Activated CD8-positive, alpha-beta memory T cell treated with anti-CD3 and anti-CD28 coated beads for 24 hours (primary cell): ENCODE measurements around the gene RFX7.
"Not testable (repeated sequence)": the region's sequence is repeated elsewhere in the genome, so short reads cannot be mapped to it uniquely, and the experiment has no call there.

Experiments
- DNase-seq: peaks from one replicate; pipeline ENCODE4 v3.0.0-alpha.2; 2020

The RFX7 gene

DNA sequence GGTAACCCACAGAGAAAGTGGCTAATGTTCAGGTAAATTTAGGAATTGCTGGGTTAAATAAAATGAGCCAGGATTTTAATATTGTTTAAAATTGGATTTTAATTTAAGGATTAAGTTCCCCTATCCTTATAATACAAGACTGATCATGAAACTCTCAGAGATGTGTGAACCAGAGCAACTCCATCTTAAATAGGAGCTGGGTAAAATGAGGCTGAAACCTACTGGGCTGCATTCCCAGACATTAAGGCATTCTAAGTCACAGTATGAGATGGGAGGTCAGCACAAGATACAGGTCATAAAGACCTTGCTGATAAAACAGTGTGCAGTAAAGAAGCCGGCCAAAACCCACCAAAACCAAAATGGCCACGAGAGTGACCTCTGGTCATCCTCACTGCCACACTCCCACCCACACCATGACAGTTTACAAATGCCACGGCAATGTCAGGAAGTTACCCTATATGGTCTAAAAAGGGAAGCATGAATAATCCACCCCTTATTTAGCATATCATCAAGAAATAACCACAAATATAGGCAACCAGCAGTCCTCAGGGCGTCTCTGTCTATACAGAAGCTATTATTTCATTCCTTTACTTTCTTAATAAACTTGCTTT is 40.3 kb downstream of the RFX7 start:
- not testable (repeated sequence) for DNase-seq

DNA sequence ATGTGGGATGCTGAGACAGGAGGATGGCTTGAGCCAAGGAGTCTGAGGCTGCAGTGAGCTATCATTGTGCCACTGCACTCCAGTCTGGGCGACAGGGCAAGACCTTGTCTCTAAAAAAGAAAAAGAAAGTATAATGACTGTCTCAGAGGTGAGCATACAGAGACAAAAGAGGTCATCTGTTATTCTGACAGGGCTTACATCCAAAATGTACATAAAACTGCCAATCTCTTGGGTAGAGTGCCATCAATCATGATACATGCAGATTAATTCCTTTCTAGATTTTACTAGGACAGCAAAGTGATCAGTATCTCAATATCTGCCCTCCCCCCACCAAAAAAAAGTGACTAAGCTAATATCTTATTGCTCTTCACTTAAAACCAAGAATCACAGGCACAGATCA is 41.0 kb downstream of the RFX7 start:
- no peak for DNase-seq

DNA sequence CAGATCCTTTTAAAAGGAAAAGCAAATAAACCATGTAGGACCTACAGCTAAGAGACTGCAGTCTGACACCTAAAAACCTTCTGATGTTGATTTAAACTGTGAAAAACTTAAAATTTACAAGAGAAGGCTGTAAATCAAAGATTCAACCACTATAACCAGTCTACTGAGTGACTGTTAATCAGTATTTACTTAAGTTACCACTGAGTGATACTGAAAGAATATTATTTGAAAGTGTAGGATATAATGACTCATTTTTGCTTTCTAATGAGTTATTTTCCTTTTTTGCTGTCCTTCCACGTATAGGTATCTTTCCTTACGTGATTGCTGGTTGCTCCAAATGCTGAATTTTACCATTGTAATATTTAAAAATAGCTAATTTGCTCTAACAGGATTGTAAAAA is 44.6 kb downstream of the RFX7 start:
- no peak for DNase-seq

DNA sequence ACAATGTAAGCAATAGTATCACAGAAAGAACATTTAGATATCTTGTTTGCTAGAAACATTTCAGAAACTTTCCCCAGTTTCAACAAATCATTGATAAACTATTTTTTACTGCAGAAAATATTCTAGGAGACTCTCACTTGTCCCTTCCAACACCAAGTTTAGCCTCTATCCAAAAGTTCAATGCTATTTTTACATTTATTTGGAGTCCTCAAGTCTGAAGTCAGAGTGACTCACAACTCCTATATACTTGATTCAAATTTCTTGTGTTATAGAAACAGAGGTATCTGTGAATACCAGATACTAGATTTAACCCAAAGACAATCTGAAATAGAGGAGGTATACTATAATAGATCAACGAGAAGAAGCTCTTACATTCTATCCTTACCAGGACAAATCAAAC is 49.6 kb downstream of the RFX7 start:
- DNase-seq, result no peak

DNA sequence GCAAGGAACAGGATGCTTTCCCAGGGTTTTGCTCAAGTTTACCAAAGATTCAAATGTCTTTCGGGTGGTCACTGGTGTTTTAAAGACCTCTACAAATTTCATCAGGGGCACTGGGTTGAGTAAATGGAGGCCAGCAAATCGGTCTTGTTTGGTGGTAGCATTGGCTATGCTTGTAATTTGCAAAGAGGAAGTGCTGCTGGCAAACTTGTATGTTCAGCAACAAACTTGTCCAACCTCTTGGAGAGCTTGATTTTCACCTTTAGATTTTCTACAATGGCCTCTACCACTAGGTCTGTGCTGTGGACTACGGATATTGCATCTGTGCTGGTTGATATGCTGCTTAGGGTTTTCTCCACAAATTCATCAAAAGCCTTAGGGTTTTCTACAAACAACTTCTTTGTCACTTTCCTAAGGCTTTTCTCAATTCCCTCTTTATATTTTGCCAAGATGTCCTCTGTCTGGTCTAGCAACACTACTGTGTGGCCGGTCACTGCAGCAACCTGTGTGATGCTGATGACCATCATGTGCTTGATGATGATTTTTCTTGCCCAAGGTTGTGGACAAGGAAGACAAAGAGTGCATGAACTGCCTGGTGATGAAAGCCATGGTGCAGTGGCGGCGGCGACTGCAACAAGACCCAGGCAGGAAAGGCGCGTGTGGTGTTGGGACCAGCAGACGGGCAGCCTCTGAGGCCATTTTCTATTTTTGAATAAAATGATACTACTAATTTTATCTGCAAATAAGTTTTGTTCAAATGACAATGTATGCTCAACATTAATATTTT is 50.8 kb downstream of the RFX7 start:
- no peak for DNase-seq

DNA sequence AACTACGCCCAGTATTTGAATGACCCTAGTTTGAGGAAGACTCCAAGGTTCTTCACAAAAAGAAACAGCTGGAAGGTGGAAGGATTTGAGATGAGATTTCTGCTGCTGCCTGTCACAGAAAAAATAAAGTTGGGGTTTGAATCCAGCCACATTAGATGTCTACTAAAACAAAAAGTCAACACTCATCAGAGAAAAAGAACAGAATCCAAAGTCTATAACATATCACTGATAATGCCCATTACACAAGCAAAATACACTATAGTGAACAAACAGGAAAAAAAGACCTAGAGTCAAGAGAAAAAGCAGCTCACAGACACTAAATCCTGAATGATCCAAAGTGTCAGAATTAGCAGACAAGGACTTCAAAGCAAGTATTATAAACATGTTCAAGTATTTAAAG is 56.0 kb downstream of the RFX7 start:
- DNase-seq, result no peak

DNA sequence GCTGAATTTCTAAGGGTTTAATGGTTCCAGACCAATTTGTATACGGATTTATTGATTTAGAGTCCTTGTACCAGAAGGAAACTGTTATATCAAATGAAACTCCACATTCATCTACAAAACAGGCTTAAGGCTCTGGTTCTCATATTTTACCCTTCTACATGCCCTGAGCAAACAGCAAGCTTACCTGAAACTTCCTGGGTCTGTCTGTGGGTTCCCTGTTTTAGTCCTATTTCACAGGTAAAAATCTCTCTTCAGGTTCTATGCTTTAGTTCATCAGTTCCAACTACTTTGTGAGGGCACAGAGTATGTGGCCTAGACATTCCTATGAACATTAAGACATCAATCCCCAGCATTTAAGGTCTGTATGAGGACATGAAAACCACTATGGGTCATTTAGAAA is 57.7 kb downstream of the RFX7 start:
- DNase-seq, result no peak

DNA sequence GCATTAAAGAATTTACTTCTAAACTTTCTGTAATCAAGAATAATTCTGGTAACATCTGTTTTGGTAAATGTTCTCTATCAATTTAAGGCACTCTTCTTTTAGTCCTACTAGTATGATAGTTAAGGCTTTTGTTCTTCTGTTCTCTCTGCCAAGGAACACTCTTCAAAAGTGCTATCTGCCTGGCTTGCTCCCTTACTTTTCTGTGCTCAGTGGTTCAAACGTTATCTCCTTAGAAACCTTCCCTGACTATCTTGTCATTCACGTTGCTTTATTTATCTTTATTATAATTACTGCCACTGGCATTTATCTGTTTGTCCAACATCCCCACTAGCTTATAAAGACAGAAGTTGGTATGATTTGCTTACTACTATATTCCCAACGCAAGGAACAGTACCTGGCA is 59.2 kb downstream of the RFX7 start:
- DNase-seq, result no peak

DNA sequence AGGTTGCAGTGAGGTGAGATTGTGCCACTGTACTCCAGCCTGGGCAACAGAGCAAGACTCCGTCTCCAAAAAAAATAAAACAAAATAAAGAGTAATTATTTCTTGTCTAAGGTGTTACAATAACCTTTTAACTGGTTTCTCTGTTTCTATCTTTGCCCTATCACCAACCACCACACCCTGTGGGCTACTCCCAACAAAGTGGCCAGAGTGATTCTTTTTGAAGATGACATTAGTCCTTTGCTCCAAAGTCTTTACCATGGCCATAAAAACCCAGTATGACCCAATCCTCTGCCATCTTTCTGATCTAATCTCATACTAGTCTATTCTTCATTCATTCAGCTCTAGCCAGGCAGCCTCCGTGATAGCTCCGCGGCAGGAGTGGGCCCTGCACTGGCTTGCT is 62.8 kb downstream of the RFX7 start:
- no peak for DNase-seq

DNA sequence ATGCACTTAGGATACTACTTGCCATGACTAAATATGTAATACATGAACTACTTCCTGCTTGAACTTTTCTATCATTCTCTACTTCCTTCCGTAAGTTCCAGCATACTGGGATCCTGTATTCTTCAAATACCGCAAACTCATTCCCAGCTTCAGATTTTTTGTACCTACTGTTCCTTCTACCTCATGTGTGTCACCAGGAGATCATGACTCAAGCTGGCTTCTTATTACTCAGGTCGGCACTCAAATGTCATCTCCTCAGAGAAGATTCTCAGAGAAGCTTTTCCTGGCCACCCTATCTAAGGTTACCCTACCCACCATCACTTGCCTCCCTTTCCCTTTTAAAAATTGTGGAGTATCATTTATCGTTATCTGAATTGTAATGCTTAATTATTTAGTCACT is 66.7 kb downstream of the RFX7 start:
- no peak for DNase-seq

DNA sequence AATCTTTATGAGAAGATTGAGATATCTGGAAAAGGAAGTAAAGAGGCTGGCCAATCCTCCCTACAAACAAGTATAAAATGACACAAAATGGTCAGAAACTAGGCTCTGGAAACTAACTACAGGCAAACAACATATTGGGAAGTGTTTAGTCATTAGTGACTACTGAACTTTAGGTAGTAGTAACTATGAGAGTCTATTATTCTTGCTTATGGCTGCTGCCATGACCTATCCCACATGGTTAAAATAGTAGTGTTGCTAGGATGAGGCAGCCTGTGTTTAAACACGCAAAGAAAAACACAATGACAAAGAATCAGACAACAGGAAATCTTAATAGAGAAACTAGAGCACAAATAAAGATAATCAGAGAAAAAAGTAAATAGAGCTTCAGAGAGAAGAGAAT is 67.9 kb downstream of the RFX7 start:
- no peak for DNase-seq

DNA sequence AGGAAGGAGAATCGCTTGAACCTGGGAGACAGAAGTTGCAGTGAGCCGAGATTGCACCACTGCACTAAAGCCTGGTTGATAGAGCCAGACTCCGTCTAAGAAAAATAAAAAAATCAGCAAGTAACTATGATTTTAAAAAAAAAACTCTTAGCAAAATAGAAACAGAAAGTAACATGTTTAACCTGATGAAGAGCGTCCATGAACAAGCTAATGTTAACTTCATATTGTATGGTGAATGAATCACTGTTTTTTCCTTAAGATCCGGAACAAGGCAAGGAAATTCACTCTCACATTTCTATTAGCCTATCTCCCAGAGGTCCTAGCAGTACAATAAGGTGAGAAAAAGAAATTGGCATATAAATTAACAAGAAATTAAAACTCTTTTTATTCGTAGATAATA is 69.0 kb downstream of the RFX7 start:
- no peak for DNase-seq

DNA sequence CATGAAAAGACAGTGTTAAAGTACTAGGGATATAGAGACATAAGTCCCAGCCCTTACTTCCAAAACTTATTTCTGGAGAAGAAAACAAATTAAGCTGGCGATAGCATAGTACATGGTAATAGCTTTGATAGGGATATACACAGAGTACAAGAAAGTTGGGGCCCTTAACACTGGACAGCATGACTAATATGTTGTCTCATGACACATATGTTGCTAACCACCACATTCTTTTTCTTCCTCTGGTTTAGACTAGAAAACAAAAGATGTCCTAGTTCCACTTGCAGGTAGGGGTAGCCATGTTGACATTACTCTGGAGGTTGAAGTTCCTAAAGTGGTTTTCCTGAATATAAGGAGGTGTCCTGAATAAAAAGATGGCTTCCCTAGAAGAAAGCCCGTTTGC is 75.3 kb downstream of the RFX7 start:
- DNase-seq, result no peak

DNA sequence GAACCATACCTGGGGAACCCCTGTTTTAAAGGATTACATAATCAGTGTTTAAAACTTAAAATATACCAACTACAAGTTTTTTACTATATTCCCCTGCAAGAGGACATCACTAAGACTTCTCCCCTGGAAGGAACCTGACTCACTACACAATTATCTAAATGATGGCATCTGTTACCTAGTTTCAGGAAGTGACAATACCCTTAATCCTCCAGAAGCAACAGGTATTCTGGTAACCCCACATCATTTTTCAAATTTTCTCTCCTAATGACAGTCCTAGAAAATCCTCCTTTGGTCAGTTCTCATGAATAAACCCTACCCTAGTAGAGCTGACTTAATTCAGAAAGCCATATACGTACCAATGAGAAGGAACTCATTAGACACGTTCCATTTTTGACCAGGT is 78.4 kb downstream of the RFX7 start:
- DNase-seq, result no peak

DNA sequence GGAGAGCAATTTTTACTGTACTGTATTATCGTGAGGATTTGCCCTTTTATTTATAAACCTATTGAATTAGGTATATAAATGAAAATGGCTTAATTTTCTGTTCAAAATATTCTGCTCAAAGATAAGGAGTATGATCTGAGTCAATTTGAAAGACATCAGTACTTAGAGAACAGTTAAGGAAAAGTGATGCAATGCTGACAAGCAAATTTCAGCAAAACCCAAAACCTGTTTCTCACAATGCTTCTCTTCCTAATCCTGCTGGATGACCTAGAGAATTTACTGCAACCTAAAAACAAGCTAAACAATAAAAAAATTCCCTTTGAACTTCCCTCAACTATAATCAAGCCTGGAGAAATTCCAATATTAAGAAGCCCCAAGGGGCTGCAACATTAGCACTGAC is 82.7 kb downstream of the RFX7 start:
- DNase-seq, result no peak

DNA sequence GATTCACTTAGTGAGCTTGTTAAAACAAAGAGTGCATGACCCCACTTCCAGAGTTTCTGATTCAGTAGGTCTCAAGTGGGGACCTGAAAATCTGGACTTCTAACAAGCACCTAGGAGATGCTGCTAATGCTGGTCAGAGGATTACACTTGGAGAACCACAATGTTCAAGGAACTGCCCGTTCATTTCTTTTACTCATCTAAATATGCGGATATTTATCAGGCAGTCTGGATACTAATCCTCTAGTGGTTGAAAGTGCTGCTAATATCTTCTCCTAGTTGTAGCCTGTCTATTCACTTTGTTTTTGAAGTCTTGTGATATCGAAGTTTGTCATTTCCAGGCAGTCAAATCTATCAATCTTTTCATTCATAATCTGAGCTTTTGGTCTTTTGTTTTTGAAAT is 86.8 kb downstream of the RFX7 start:
- no peak for DNase-seq

DNA sequence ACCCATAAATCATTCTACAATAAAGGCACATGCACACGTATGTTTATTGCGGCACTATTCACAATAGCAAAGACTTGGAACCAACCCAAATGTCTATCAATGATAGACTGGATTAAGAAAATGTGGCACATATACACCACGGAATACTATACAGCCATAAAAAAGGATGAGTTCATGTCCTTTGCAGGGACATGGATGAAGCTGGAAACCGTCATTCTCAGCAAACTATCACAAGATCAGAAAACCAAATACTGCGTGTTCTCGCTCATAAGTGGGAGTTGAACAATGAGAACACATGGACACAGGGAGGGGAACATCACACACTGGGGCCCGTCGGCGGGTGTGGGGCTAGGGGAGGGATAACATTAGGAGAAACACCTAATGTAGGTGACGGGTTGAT is 88.4 kb downstream of the RFX7 start:
- DNase-seq, result not testable (repeated sequence)

DNA sequence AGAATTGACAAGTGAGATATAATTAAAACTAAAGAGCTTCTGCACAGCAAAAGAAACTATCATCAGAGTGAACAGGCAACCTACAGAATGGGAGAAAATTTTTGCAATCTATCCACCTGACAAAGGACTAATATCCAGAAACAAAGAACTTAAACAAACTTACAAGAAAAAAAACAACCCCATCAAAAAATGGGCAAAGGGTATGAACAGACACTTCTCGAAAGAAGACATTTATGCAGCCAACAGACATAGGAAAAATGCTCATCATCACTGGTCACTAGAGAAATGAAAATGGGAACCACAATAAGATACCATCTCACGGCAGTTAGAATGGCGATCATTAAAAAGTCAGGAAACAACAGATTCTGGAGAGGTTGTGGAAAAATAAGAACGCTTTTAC is 88.9 kb downstream of the RFX7 start:
- DNase-seq, result not testable (repeated sequence)

DNA sequence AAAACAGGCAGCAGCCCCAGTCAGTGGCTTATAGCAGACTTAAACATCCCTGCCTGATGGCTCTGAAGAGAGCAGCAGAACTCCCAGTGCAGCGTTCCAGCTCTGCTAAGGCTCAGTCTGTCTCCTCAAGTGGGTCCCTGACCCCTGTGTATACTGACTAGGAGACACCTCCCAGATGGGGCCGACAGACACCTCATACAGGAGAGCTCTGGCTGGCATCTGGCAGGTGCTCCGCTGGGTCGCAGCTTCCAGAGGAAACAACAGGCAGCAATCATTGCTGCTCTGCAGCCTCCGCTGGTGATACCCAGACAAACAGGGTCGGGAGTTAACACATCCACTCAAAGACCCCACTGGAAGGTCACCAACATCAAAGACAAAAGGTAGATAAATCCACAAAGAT is 93.5 kb downstream of the RFX7 start:
- DNase-seq, result no peak

DNA sequence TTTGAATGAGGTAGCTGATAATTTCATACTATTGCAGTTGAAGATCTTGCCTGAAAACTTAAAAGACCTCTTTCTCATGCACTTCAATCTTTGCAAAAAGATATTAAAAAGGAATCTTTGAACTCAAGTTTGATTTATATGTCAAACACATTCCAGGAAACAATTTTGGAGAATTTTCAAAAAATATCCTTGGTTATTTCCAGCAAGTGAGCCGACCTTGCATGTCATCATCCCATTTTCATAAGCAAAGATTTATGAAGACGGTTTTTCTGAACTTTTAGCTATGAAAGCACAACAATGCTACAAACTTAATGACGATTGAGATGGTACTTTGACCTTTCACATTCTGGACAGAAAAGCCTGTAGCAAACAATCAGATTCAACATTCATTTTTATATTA is 95.6 kb downstream of the RFX7 start:
- DNase-seq, result no peak

DNA sequence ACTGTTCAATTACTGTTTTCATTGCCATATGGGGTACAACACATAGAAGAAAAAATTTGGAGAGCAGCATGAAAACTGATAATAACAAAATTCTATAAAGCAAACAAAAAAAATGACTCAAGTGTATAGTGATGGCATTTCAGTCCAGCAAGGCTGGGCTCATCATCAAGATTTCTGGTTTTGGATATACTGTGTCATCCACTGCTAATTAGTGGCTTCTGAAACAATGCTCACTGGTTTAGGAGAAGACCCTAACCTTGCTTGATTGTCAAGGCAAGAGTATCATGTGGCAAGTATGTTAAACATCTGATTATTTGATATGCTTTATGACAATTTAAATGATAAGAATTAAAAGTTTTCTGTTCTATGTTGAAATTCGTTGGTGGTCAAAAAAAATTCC is 96.9 kb downstream of the RFX7 start:
- no peak for DNase-seq

DNA sequence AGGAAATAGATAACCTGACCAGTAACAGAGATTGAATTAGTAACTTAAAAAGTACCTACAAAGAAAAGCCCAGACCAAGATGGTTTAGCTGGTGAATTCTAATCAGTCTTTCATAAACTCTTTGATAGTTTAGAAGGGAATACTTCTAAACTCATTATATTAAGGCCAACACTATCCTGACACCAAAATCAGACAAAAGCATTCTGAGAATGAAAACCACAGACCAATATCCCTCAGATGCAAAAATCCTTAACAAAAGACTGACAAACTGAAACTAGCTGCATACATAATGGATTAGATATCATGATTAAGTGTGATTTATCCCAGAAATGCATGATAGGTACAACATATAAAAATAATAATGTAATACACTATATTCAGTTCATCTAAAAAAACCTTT is 115.6 kb downstream of the RFX7 start:
- DNase-seq, result no peak

DNA sequence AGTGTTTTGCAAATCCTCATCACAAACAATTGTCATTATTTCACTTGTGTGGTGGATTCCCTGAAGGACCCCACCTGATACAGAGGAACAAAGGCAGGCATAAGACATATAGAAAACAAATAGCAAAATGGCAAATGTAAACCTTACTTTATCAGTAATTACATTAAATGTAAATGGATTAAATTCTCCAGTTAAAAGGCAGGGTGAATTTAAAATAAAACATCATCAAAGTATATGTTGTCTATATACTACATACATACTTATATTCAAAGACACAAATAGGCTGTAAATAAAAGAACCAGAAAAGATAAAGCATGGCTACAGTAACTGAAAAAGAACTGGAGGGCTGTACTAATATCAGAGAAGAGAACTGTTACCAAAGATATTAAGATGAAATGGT is 117.3 kb downstream of the RFX7 start:
- no peak for DNase-seq

DNA sequence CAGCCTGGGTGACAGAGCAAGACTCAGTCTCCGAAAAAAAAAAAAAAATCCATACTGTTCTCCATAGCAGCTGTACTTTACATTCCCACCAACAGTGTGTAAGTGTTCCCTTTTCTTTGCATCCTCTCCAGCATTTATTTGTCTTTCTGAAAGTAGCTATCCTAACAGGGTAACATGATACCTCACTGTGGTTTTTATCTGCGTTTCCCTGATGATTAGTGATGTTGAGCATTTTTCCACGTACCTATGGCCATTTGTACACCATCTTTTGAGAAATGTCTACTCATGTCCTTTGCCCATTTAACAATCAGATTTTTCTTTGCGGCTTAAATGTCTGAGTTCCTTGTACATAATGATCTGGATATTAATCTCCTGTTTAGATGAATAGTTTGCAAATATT is 119.3 kb downstream of the RFX7 start:
- no peak for DNase-seq

DNA sequence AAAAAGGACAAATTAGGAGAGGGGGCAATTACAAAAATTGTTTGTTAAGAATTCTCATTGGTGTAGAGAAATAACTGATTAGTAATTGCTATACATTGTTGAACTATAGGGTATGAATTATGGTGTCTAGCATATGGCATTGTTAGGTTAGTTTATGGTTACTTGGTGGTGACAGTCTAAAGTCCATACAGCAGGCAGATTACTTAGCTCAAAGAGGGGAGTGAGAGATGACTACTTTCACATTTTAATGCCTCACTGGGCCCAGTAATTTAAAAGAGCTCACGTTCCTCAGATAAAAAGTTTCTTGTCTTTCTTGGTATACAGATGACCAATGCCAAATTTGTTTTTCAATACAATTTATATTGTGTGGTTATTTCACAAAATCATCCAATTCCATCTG is 137.8 kb downstream of the RFX7 start:
- no peak for DNase-seq
